LNCaP clone FGC (cell line): ENCODE results near the gene B4GALT5.

ENCODE experiments used
- DNase-seq: peaks from one replicate; pipeline ENCODE4 v3.0.0-alpha.2; 2011; ENCODE audit warnings: low read depth
- H3K4me3 ChIP-seq: 2 replicates; pipeline ENCODE4 v1.5.1; 2011; ENCODE audit warnings: mild to moderate bottlenecking, low read depth, low read length, control low read depth
- CTCF ChIP-seq: IDR thresholded peaks from 2 replicates; pipeline ENCODE4 v1.5.1; 2012; ENCODE audit warnings: mild to moderate bottlenecking; ENCODE audit not compliant: control insufficient read depth, insufficient read depth; ENCODE audit errors: extremely low read depth

Gene B4GALT5

GRCh38 chr20:49642816-49643215 is 70.9 kb downstream of the B4GALT5 start:
- H3K4me3 ChIP-seq, result no peak overlapping the region
- TF ChIP-seq CTCF, result no peak
- no peak for DNase-seq

GRCh38 chr20:49641683-49642656 is 71.7 kb downstream of the B4GALT5 start:
- no peak overlapping the region for H3K4me3 ChIP-seq
- no peak for DNase-seq
- no peak for TF ChIP-seq CTCF

- no peak for DNase-seq
- TF ChIP-seq CTCF, result no peak
- H3K4me3 ChIP-seq, result no peak overlapping the region
These were observed 76.5 kb downstream of the B4GALT5 start for GRCh38 chr20:49637046-49637637.

GRCh38 chr20:49636447-49636846 is 77.2 kb downstream of the B4GALT5 start:
- no peak for TF ChIP-seq CTCF
- DNase-seq, result no peak
- H3K4me3 ChIP-seq, result no peak overlapping the region

- DNase-seq, result no peak
- H3K4me3 ChIP-seq, result no peak overlapping the region
- no peak for TF ChIP-seq CTCF
These were observed 77.8 kb downstream of the B4GALT5 start for GRCh38 chr20:49635866-49636265.

- H3K4me3 ChIP-seq, result no peak overlapping the region
- no peak for DNase-seq
- TF ChIP-seq CTCF, result no peak
These were observed 78.5 kb downstream of the B4GALT5 start for GRCh38 chr20:49635166-49635565.
